ENCODE measurements around the gene ARFGEF3. TPM values are rescaled to one million over a fixed set of nuclear protein-coding genes. Genes with fewer than 3 reads are reported as not detected.

The ARFGEF3 gene, protein sequence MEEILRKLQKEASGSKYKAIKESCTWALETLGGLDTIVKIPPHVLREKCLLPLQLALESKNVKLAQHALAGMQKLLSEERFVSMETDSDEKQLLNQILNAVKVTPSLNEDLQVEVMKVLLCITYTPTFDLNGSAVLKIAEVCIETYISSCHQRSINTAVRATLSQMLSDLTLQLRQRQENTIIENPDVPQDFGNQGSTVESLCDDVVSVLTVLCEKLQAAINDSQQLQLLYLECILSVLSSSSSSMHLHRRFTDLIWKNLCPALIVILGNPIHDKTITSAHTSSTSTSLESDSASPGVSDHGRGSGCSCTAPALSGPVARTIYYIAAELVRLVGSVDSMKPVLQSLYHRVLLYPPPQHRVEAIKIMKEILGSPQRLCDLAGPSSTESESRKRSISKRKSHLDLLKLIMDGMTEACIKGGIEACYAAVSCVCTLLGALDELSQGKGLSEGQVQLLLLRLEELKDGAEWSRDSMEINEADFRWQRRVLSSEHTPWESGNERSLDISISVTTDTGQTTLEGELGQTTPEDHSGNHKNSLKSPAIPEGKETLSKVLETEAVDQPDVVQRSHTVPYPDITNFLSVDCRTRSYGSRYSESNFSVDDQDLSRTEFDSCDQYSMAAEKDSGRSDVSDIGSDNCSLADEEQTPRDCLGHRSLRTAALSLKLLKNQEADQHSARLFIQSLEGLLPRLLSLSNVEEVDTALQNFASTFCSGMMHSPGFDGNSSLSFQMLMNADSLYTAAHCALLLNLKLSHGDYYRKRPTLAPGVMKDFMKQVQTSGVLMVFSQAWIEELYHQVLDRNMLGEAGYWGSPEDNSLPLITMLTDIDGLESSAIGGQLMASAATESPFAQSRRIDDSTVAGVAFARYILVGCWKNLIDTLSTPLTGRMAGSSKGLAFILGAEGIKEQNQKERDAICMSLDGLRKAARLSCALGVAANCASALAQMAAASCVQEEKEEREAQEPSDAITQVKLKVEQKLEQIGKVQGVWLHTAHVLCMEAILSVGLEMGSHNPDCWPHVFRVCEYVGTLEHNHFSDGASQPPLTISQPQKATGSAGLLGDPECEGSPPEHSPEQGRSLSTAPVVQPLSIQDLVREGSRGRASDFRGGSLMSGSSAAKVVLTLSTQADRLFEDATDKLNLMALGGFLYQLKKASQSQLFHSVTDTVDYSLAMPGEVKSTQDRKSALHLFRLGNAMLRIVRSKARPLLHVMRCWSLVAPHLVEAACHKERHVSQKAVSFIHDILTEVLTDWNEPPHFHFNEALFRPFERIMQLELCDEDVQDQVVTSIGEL (N-terminal part only)
- 1.7 and 2.5 TPM in 2 replicates for total RNA-seq

DNA sequence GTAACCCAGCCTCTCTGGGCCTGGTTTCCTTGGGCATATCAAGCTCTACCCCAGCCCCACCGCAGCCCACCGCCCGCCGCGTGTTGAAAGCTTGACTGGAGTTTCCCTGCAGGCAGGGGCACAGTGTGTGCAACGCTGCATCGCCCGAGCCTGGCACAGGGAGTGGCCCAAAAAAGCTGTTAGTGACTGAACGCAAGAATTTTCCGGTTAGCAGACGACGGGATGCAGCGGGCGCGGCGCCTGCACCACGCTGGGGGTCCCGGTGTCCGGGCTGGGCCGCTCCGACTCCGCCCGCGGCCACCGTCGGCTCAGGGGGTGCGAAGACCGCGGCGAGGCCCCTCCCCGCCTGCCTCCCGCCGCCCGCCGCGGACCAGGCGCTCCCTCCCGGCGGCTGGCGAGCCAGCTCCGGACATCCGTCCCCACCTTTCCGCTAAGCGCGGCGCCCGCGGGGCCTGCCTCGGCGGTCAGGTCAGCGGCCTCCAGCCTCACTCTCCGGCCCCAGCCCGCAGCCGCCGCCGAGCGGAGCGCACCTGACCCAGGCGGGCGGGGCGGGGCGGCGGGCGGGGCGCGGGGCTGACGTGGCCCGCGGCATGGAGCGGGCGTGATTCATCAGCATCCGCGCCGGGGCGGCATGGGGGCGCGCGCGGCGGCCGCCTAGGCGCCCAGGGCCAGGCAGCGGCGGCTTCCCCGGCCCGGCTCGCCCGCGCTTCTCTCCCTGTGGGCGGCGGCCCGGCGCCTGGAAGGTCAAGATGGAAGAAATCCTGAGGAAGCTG, at the start of gene ARFGEF3:
Gene ARFGEF3 (plus strand): TSS at position 602 of the 773 bp plus-strand sequence. CDS start 148 bp downstream, at position 750.

DNA sequence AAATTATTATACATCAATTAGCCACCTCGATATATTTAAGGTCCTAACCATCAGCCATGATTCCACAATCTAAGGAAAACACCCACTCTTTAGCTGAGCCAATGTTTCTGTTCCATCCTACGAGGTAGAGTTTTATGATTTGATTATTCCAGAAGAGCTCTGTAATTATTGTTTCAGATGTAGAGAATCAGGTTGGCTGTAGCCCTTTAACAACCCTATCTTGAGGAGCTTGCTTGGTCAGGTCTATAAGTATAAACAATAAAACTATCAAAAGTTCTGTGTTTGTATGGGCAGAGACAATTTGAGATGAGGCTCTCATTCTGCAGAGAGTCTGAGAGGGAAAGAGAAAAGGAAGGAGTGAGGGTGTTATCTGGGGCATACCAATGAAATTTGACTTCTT, 56.7 kb downstream of the ARFGEF3 start, which contains the start of gene PBOV1:
Gene PBOV1 (minus strand): TSS at position 43 of the 400 bp plus-strand sequence. CDS start 96 bp downstream, outside the sequence.

DNA sequence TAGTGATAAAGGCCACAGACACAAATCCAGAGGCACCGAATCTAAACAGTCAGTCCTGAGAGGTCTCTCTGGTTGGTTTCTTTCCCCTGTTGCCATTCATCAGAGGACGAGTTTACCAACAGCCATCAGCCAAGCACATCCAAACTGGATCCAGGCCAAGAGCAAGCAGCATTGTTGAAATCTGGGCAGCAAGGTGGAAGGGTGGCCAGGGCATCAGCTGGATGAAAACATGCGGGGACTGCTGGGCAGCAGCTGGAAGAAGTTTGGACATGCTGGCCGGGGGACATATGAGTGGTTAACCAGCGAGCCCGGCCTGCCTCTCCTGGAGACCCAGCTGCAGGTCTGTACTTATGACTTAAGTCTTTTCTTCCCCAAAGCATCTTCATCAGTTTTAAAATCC, 216.1 kb downstream of the ARFGEF3 start, which contains the start of gene SMIM28:
Gene SMIM28 (plus strand): TSS at position 62 of the 400 bp plus-strand sequence. CDS start 168 bp downstream, at position 230.

Other genes with a start within 250 kb of the ARFGEF3 start
- gene PERP, start 54.5 kb upstream of the ARFGEF3 start, total RNA-seq, result 15.8 and 19.0 TPM in 2 replicates
- not detected in 2 replicates for gene PBOV1, start 56.6 kb downstream of the ARFGEF3 start, total RNA-seq
- gene SMIM28, start 216.0 kb downstream of the ARFGEF3 start, total RNA-seq, result not detected in 2 replicates
- gene HEBP2, start 242.3 kb downstream of the ARFGEF3 start, total RNA-seq, result 14.0 and 15.7 TPM in 2 replicates

Data from dermis lymphatic vessel endothelial cell (primary cell).